T-helper 9 cell (primary cell): ENCODE data around the gene TTLL11.

Experiments
- DNase-seq: peaks from one replicate; pipeline ENCODE4 v3.0.0-alpha.2; 2020
- total RNA-seq, 2 donors: gene quantifications; one replicate each; lab custom pipeline; 2026; lab: John Stamatoyannopoulos, UW

Gene TTLL11
- 3.6 to 4.5 reads per million in 2 donors for total RNA-seq

- peak; percentile 98 for DNase-seq
These were observed at the start of gene TTLL11 for GRCh38 chr9:122092611-122093506. TTLL11 (minus strand) TSS chr9:122093308; CDS start chr9:122093148, 160 bp downstream.

GRCh38 chr9:122141671-122142070 lies 48.6 kb upstream of the TTLL11 start:
- DNase-seq = no peak

- no peak for DNase-seq
These were observed 47.5 kb upstream of the TTLL11 start for GRCh38 chr9:122140368-122141193.

- DNase-seq = no peak
These were observed 45.6 kb upstream of the TTLL11 start for GRCh38 chr9:122138560-122139268.

GRCh38 chr9:122135529-122135859 lies 42.4 kb upstream of the TTLL11 start:
- DNase-seq = no peak

- DNase-seq = no peak
These were observed 41.9 kb upstream of the TTLL11 start for GRCh38 chr9:122134822-122135528.

- DNase-seq = no peak
These were observed 41.0 kb upstream of the TTLL11 start for GRCh38 chr9:122133984-122134535.

- no peak for DNase-seq
These were observed 40.3 kb upstream of the TTLL11 start for GRCh38 chr9:122133263-122133983.

GRCh38 chr9:122132539-122132938 lies 39.4 kb upstream of the TTLL11 start:
- no peak for DNase-seq

- DNase-seq = no peak
These were observed 38.4 kb upstream of the TTLL11 start for GRCh38 chr9:122131401-122132001.

GRCh38 chr9:122130837-122131236 lies 37.7 kb upstream of the TTLL11 start:
- DNase-seq = no peak

- DNase-seq = no peak
These were observed 36.9 kb upstream of the TTLL11 start for GRCh38 chr9:122129969-122130368.

GRCh38 chr9:122128969-122129343 lies 35.8 kb upstream of the TTLL11 start:
- no peak for DNase-seq

- DNase-seq = no peak
These were observed 35.2 kb upstream of the TTLL11 start for GRCh38 chr9:122128007-122128968.

- no peak for DNase-seq
These were observed 34.3 kb upstream of the TTLL11 start for GRCh38 chr9:122127396-122127798.

- DNase-seq = no peak
These were observed 33.5 kb upstream of the TTLL11 start for GRCh38 chr9:122126331-122127261.

- DNase-seq = no peak
These were observed 32.6 kb upstream of the TTLL11 start for GRCh38 chr9:122125509-122126330.

GRCh38 chr9:122125158-122125508 lies 32.0 kb upstream of the TTLL11 start:
- DNase-seq = peak; percentile 72
